Measurements from ENCODE around the gene SPDYE4. TPM values are rescaled to one million over a fixed set of nuclear protein-coding genes. Genes with fewer than 3 reads are reported as not detected.
A peak's percentile ranks its signal among the peaks of the same experiment; 100 is the strongest.

SPDYE4 gene
- total RNA-seq, 2 experiments from 2014 or later: not detected

- no peaks in the 10 kb centered on the region for H3K4me1 Mint-ChIP-seq
- no peaks in the 10 kb centered on the region for H3K36me3 Mint-ChIP-seq
- H3K27ac Mint-ChIP-seq: no peak overlapping the region
- H3K9me3 Mint-ChIP-seq (ENCODE audit: low read depth): no peaks in the 10 kb centered on the region
- H3K4me3 Mint-ChIP-seq: no peak overlapping the region
- DNase-seq (no peak), ATAC-seq (no peak)
- H3K27me3 Mint-ChIP-seq: peaks cover 12% of the 10 kb centered on the region
- CTCF ChIA-PET: interaction anchor here (0.6 kb wide), 1 partner anchor 25 kb away, joined by 3 read pairs; no protein-coding TSS in a partner anchor
Measured at GRCh38 chr17:8762012-8762411, 3.7 kb upstream of the SPDYE4 start.

GRCh38 chr17:8757189-8757588, 1.2 kb downstream of the SPDYE4 start:
- H3K27me3 Mint-ChIP-seq: peaks cover 18% of the 10 kb centered on the region
- no peaks in the 10 kb centered on the region for H3K36me3 Mint-ChIP-seq
- DNase-seq (no peak), ATAC-seq (no peak)
- CTCF ChIA-PET: interaction anchor here (1.8 to 2.0 kb wide), 2 partner anchors 29 to 241 kb away, joined by 5 to 7 read pairs; no protein-coding TSS in a partner anchor
- no peak overlapping the region for H3K4me3 Mint-ChIP-seq
- H3K27ac Mint-ChIP-seq: no peak overlapping the region
- H3K4me1 Mint-ChIP-seq: no peaks in the 10 kb centered on the region
- H3K9me3 Mint-ChIP-seq (ENCODE audit: low read depth): no peaks in the 10 kb centered on the region

GRCh38 chr17:8755590-8756255, 2.6 kb downstream of the SPDYE4 start:
- H3K9me3 Mint-ChIP-seq (ENCODE audit: low read depth): no peaks in the 10 kb centered on the region
- no peak for ATAC-seq
- no peaks in the 10 kb centered on the region for H3K4me1 Mint-ChIP-seq
- H3K36me3 Mint-ChIP-seq: no peaks in the 10 kb centered on the region
- peaks cover 8% of the 10 kb centered on the region for H3K27me3 Mint-ChIP-seq
- DNase-seq: no peak
- CTCF ChIA-PET: interaction anchor here (1.8 to 2.0 kb wide), 2 partner anchors 30 to 243 kb away, joined by 5 to 7 read pairs; no protein-coding TSS in a partner anchor
- no peak overlapping the region for H3K4me3 Mint-ChIP-seq
- H3K27ac Mint-ChIP-seq: no peak overlapping the region

- DNase-seq: no peak
- no peak for ATAC-seq
- peaks cover 8% of the 10 kb centered on the region for H3K27me3 Mint-ChIP-seq
- H3K9me3 Mint-ChIP-seq (ENCODE audit: low read depth): no peaks in the 10 kb centered on the region
- H3K4me3 Mint-ChIP-seq: no peak overlapping the region
- CTCF ChIA-PET: interaction anchor here (1.1 to 1.2 kb wide), 3 partner anchors 9 to 30 kb away, joined by 3 to 4 read pairs (median 4); no protein-coding TSS in a partner anchor
- no peak overlapping the region for H3K27ac Mint-ChIP-seq
- H3K4me1 Mint-ChIP-seq: no peaks in the 10 kb centered on the region
- H3K36me3 Mint-ChIP-seq: no peaks in the 10 kb centered on the region
Measured at GRCh38 chr17:8754890-8755289, 3.5 kb downstream of the SPDYE4 start.

- H3K27me3 Mint-ChIP-seq: peaks cover 8% of the 10 kb centered on the region
- CTCF ChIA-PET: interaction anchor here (0.6 to 1.2 kb wide), 4 partner anchors 8 to 182 kb away, joined by 3 to 4 read pairs (median 4); no protein-coding TSS in a partner anchor
- H3K9me3 Mint-ChIP-seq (ENCODE audit: low read depth): no peaks in the 10 kb centered on the region
- H3K36me3 Mint-ChIP-seq: no peaks in the 10 kb centered on the region
- H3K4me1 Mint-ChIP-seq: no peaks in the 10 kb centered on the region
- ATAC-seq (peak; percentile 27), DNase-seq (no peak)
- H3K27ac Mint-ChIP-seq: no peak overlapping the region
- no peak overlapping the region for H3K4me3 Mint-ChIP-seq
Measured at GRCh38 chr17:8753976-8754440, 4.3 kb downstream of the SPDYE4 start.

GRCh38 chr17:8753136-8753975, 5.0 kb downstream of the SPDYE4 start:
- Mint-ChIP-seq H3K27ac (no peak overlapping the region), H3K9me3 (ENCODE audit: low read depth) (no peaks in the 10 kb centered on the region), H3K4me3 (no peak overlapping the region), H3K27me3 (peaks cover 10% of the 10 kb centered on the region), H3K4me1 (no peaks in the 10 kb centered on the region), H3K36me3 (no peaks in the 10 kb centered on the region)
- ATAC-seq (no peak), DNase-seq (no peak)
- CTCF ChIA-PET: interaction anchor here (1.1 to 1.3 kb wide), 2 partner anchors 139 to 343 kb away, joined by 3 read pairs; no protein-coding TSS in a partner anchor

GRCh38 chr17:8749616-8750015, 8.7 kb downstream of the SPDYE4 start:
- no peak overlapping the region for H3K27ac Mint-ChIP-seq
- ATAC-seq: no peak
- H3K4me3 Mint-ChIP-seq: no peak overlapping the region
- H3K27me3 Mint-ChIP-seq: peaks cover 12% of the 10 kb centered on the region
- H3K4me1 Mint-ChIP-seq: peaks cover 2% of the 10 kb centered on the region
- DNase-seq: no peak
- H3K9me3 Mint-ChIP-seq (ENCODE audit: low read depth): no peaks in the 10 kb centered on the region
- H3K36me3 Mint-ChIP-seq: no peaks in the 10 kb centered on the region
- CTCF ChIA-PET: no interaction called here

- Mint-ChIP-seq H3K4me3 (no peak overlapping the region), H3K27ac (no peak overlapping the region), H3K27me3 (peaks cover 10% of the 10 kb centered on the region), H3K4me1 (peaks cover 6% of the 10 kb centered on the region), H3K36me3 (no peaks in the 10 kb centered on the region), H3K9me3 (ENCODE audit: low read depth) (no peaks in the 10 kb centered on the region)
- ATAC-seq (no peak), DNase-seq (peak; percentile 19)
- CTCF ChIA-PET: interaction anchor here (1.1 to 3.1 kb wide), 5 partner anchors 301 to 364 kb away, joined by 3 to 30 read pairs (median 4); no protein-coding TSS in a partner anchor
Measured at GRCh38 chr17:8747742-8748141, 10.6 kb downstream of the SPDYE4 start.

GRCh38 chr17:8746501-8747236, 11.7 kb downstream of the SPDYE4 start:
- DNase-seq: no peak
- peak; percentile 1 for ATAC-seq
- no peaks in the 10 kb centered on the region for H3K36me3 Mint-ChIP-seq
- CTCF ChIA-PET: interaction anchor here (0.6 to 3.1 kb wide), 31 partner anchors 8 to 725 kb away, joined by 3 to 30 read pairs (median 4); partner anchors contain the start of gene KRABD2
- peaks cover 10% of the 10 kb centered on the region for H3K27me3 Mint-ChIP-seq
- H3K27ac Mint-ChIP-seq: peak overlapping the region; percentile 92
- H3K4me1 Mint-ChIP-seq: peaks cover 8% of the 10 kb centered on the region
- no peaks in the 10 kb centered on the region for H3K9me3 Mint-ChIP-seq (ENCODE audit: low read depth)
- H3K4me3 Mint-ChIP-seq: peak overlapping the region; percentile 84

- H3K4me1 Mint-ChIP-seq: peaks cover 11% of the 10 kb centered on the region
- no peaks in the 10 kb centered on the region for H3K9me3 Mint-ChIP-seq (ENCODE audit: low read depth)
- DNase-seq (peak; percentile 83), ATAC-seq (peak; percentile 82)
- H3K27ac Mint-ChIP-seq: peak overlapping the region; percentile 92
- no peaks in the 10 kb centered on the region for H3K36me3 Mint-ChIP-seq
- H3K4me3 Mint-ChIP-seq: peak overlapping the region; percentile 84
- CTCF ChIA-PET: interaction anchor here (0.6 to 3.1 kb wide), 38 partner anchors 9 to 725 kb away, joined by 3 to 30 read pairs (median 4); partner anchors contain the start of genes KRABD2 and PIK3R6
- peaks cover 10% of the 10 kb centered on the region for H3K27me3 Mint-ChIP-seq
Measured at GRCh38 chr17:8745586-8746500, 12.5 kb downstream of the SPDYE4 start.

- H3K4me3 Mint-ChIP-seq: no peak overlapping the region
- DNase-seq (no peak), ATAC-seq (no peak)
- H3K27ac Mint-ChIP-seq: peak overlapping the region; percentile 92
- H3K9me3 Mint-ChIP-seq (ENCODE audit: low read depth): no peaks in the 10 kb centered on the region
- H3K27me3 Mint-ChIP-seq: peaks cover 10% of the 10 kb centered on the region
- CTCF ChIA-PET: interaction anchor here (0.6 to 3.1 kb wide), 2 partner anchors 121 to 360 kb away, joined by 3 to 30 read pairs; no protein-coding TSS in a partner anchor
- H3K4me1 Mint-ChIP-seq: peaks cover 20% of the 10 kb centered on the region
- no peaks in the 10 kb centered on the region for H3K36me3 Mint-ChIP-seq
Measured at GRCh38 chr17:8744086-8744785, 14.1 kb downstream of the SPDYE4 start.

Data from activated CD8-positive, alpha-beta memory T cell treated with anti-CD3 and anti-CD28 coated beads, Interleukin-2, amount 10 ng/mL, durations not matched to agents 7 days and 5 days (primary cell).